Osteocyte (in vitro differentiated cells): ENCODE results near the gene COQ8B. TPM values are rescaled to one million over a fixed set of nuclear protein-coding genes. Genes with fewer than 3 reads are reported as not detected.

Source experiments
- DNase-seq: peaks from one replicate; pipeline ENCODE4 v3.0.0; 2021; ENCODE audit warnings: mixed read lengths; ENCODE audit not compliant: unreplicated experiment; ENCODE audit errors: extremely low spot score
- H3K27ac Mint-ChIP-seq: one replicate; pipeline ENCODE4 v1.8.0; 2021; ENCODE audit warnings: mild to moderate bottlenecking, mixed read lengths; ENCODE audit not compliant: unreplicated experiment
- H3K27me3 Mint-ChIP-seq: one replicate; pipeline ENCODE4 v1.8.0; 2021; ENCODE audit warnings: mixed read lengths; ENCODE audit not compliant: unreplicated experiment
- H3K36me3 Mint-ChIP-seq: one replicate; pipeline ENCODE4 v1.8.0; 2021; ENCODE audit warnings: mixed read lengths; ENCODE audit not compliant: unreplicated experiment
- H3K4me1 Mint-ChIP-seq: one replicate; pipeline ENCODE4 v1.8.0; 2021; ENCODE audit warnings: mixed read lengths; ENCODE audit not compliant: unreplicated experiment
- H3K4me3 Mint-ChIP-seq: one replicate; pipeline ENCODE4 v1.8.0; 2021; ENCODE audit warnings: mild to moderate bottlenecking, moderate library complexity, mixed read lengths; ENCODE audit not compliant: unreplicated experiment
- H3K9me3 Mint-ChIP-seq: one replicate; pipeline ENCODE4 v1.8.0; 2021; ENCODE audit warnings: mixed read lengths; ENCODE audit not compliant: unreplicated experiment
- CTCF ChIP-seq: fragments of 200-600 bp; sonication (generic); IDR thresholded peaks from 2 replicates; pipeline ENCODE4 v1.5.0; 2021; ENCODE audit warnings: antibody characterized with exemption, mild to moderate bottlenecking, moderate library complexity
- total RNA-seq: library from RNA; stranded (reverse); gene quantifications from 2 replicates; pipeline ENCODE4 v1.2.1, GENCODE V29; 2021

Gene COQ8B
- total RNA-seq, 1 donor from 2014 or later, result 42.0 TPM

GRCh38 chr19:40690050-40690692 is 26.5 kb downstream of the COQ8B start, which contains the start of gene NUMBL:
TSS of gene NUMBL (minus strand) at chr19:40690651. CDS start at chr19:40690483, 168 bp downstream.
- H3K9me3 Mint-ChIP-seq, result no peaks in the 10 kb centered on the region
- peaks cover 6% of the 10 kb centered on the region for H3K4me1 Mint-ChIP-seq
- DNase-seq, result no peak
- no peaks in the 10 kb centered on the region for H3K27me3 Mint-ChIP-seq
- H3K27ac Mint-ChIP-seq, result peak within 1 kb of the TSS; percentile 98
- TF ChIP-seq CTCF, result no peak
- peaks cover 11% of the 10 kb centered on the region for H3K36me3 Mint-ChIP-seq
- peak within 1 kb of the TSS; percentile 84 for H3K4me3 Mint-ChIP-seq

GRCh38 chr19:40689339-40690049 is 27.2 kb downstream of the COQ8B start:
- Mint-ChIP-seq H3K27ac (no peak overlapping the region), H3K4me3 (no peak overlapping the region), H3K9me3 (no peaks in the 10 kb centered on the region), H3K27me3 (no peaks in the 10 kb centered on the region), H3K4me1 (peaks cover 6% of the 10 kb centered on the region), H3K36me3 (peaks cover 16% of the 10 kb centered on the region)
- TF ChIP-seq CTCF, result no peak
- no peak for DNase-seq

GRCh38 chr19:40688987-40689338 is 27.7 kb downstream of the COQ8B start:
- H3K4me3 Mint-ChIP-seq, result no peak overlapping the region
- TF ChIP-seq CTCF, result no peak
- H3K36me3 Mint-ChIP-seq, result peaks cover 19% of the 10 kb centered on the region
- H3K27ac Mint-ChIP-seq, result no peak overlapping the region
- H3K9me3 Mint-ChIP-seq, result no peaks in the 10 kb centered on the region
- DNase-seq, result no peak
- no peaks in the 10 kb centered on the region for H3K27me3 Mint-ChIP-seq
- H3K4me1 Mint-ChIP-seq, result peaks cover 6% of the 10 kb centered on the region

- no peak for TF ChIP-seq CTCF
- peaks cover 6% of the 10 kb centered on the region for H3K4me1 Mint-ChIP-seq
- H3K27me3 Mint-ChIP-seq, result no peaks in the 10 kb centered on the region
- no peak overlapping the region for H3K4me3 Mint-ChIP-seq
- H3K9me3 Mint-ChIP-seq, result no peaks in the 10 kb centered on the region
- peaks cover 19% of the 10 kb centered on the region for H3K36me3 Mint-ChIP-seq
- no peak for DNase-seq
- H3K27ac Mint-ChIP-seq, result no peak overlapping the region
Measured at GRCh38 chr19:40688309-40688708, 28.4 kb downstream of the COQ8B start.

GRCh38 chr19:40687525-40688016 is 29.1 kb downstream of the COQ8B start:
- no peak overlapping the region for H3K4me3 Mint-ChIP-seq
- no peak overlapping the region for H3K27ac Mint-ChIP-seq
- peaks cover 6% of the 10 kb centered on the region for H3K4me1 Mint-ChIP-seq
- TF ChIP-seq CTCF, result no peak
- H3K36me3 Mint-ChIP-seq, result peaks cover 19% of the 10 kb centered on the region
- H3K9me3 Mint-ChIP-seq, result no peaks in the 10 kb centered on the region
- no peaks in the 10 kb centered on the region for H3K27me3 Mint-ChIP-seq
- DNase-seq, result no peak
